HL-60 (cell line): ENCODE data around the gene GDPD5.

Experiments used
- GABPA ChIP-seq: IDR thresholded peaks from 2 replicates; pipeline ENCODE4 v1.6.1; 2012; ENCODE audit warnings: low read depth
- TF ChIP-seq, protein P1 (sequence below): IDR thresholded peaks from one replicate; pipeline ENCODE4 v1.5.1; 2011; ENCODE audit warnings: low read length, control low read depth, inconsistent platforms; ENCODE audit not compliant: insufficient read depth

DNA sequence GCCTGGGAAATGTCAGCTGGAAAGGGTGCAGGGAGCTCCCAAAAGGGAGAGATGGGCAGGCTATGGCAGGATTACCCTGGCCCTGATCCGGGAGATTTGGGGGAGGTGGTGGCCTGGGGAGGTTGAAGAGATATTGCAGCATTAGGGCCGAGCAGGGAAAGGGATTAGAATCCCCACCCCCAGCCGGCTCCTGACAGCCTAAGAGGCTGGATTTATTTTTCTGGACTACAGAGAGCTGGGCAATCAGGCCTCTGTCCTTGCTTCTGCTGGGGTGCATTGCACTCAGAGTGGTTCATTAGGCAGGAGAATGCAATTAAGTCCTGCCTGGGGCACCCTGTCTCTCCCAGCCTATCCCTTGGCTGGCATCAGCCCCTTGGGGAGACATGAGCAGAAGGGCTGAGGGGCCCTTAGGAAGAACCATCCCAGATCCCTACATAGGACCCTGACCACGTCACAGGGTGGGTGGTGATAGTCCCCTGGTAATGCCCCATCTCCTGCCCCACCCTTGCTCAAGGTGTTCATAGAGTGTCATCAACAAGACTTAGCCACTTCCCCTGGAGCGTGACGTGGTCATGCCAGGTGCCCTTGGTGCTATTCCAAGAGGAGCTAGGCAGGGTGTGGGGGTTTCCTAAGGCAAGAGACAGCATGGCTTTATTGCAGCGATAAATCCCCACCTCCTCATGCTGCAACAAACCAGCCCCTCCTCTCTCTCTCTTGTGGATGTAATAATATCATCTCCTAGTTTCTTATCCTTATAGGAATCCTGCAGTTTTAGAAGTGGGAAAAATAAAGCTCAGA is 54.4 kb downstream of the GDPD5 start:
- TF ChIP-seq, protein P1, sequence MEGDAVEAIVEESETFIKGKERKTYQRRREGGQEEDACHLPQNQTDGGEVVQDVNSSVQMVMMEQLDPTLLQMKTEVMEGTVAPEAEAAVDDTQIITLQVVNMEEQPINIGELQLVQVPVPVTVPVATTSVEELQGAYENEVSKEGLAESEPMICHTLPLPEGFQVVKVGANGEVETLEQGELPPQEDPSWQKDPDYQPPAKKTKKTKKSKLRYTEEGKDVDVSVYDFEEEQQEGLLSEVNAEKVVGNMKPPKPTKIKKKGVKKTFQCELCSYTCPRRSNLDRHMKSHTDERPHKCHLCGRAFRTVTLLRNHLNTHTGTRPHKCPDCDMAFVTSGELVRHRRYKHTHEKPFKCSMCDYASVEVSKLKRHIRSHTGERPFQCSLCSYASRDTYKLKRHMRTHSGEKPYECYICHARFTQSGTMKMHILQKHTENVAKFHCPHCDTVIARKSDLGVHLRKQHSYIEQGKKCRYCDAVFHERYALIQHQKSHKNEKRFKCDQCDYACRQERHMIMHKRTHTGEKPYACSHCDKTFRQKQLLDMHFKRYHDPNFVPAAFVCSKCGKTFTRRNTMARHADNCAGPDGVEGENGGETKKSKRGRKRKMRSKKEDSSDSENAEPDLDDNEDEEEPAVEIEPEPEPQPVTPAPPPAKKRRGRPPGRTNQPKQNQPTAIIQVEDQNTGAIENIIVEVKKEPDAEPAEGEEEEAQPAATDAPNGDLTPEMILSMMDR: no peak
- no peak for TF ChIP-seq GABPA
